Tibial nerve (tissue), 4 donors: Measurements from ENCODE around the gene PTPRG. TPM values are rescaled to one million over a fixed set of nuclear protein-coding genes. Genes with fewer than 3 reads are reported as not detected.

Source experiments
- DNase-seq, 2 donors: peaks; one replicate each; pipeline ENCODE4 v3.0.0-alpha.2; 2019; ENCODE audit warnings: low spot score in 2 of 2
- H3K27ac ChIP-seq, 4 donors: fragments of 200-600 bp; sonication (generic) in 3 of 4; one replicate each; pipeline ENCODE4 v1.5.1; 2017 to 2019; ENCODE audit warnings: mild to moderate bottlenecking in 1 of 4
- H3K27me3 ChIP-seq, 2 donors: fragments of 200-600 bp; sonication (generic) in 1 of 2; one replicate each; pipeline versions ENCODE4 v1.5.1 to v1.6.0; 2017 to 2019
- H3K36me3 ChIP-seq, 3 donors: fragments of 200-600 bp; sonication (generic); one replicate each; pipeline ENCODE4 v1.5.1; 2018 to 2019
- H3K4me1 ChIP-seq, 4 donors: fragments of 200-600 bp; sonication (generic) in 3 of 4; one replicate each; pipeline ENCODE4 v1.5.1; 2017 to 2019
- H3K4me3 ChIP-seq, 4 donors: fragments of 200-600 bp; sonication (generic) in 3 of 4; one replicate each; pipeline ENCODE4 v1.5.1; 2017 to 2019; ENCODE audit warnings: mild to moderate bottlenecking in 1 of 4, moderate library complexity in 1 of 4
- H3K9me3 ChIP-seq, 4 donors: fragments of 200-600 bp; sonication (generic) in 3 of 4; one replicate each; pipeline ENCODE4 v1.5.1; 2017 to 2019
- EP300 ChIP-seq, 2 donors: sonication (generic); formaldehyde crosslinking; IDR thresholded peaks; one replicate each; pipeline ENCODE4 v1.6.1; 2017; ENCODE audit warnings: antibody characterized with exemption in 2 of 2, mild to moderate bottlenecking in 1 of 2
- POLR2A ChIP-seq, 2 donors: fragments of 450-650 bp; IDR thresholded peaks; one replicate each; pipeline ENCODE4 v1.6.1; 2017; ENCODE audit warnings: antibody characterized with exemption in 2 of 2, mild to moderate bottlenecking in 2 of 2, moderate library complexity in 2 of 2
- WGBS, 2 donors: methylation state at CpG; one replicate each; pipeline ENCODE4 v1.1.5; 2018; 5-methylcytosine and 5-hydroxymethylcytosine counted together
- total RNA-seq, 4 donors: library from RNA; depleted of rRNA; stranded (reverse); fragments of >200 nt; gene quantifications; one replicate each; pipeline ENCODE4 v1.1.0, GENCODE V29; 2016
- TF ChIP-seq, protein P1 (sequence below), 5 experiments: fragments of 200-600 bp in 3 of 5; fragments of 450-650 bp in 2 of 5; sonication (generic) in 3 of 5; IDR thresholded peaks; one replicate each; pipeline ENCODE4 v1.5.1; 2016 to 2019; ENCODE audit warnings: antibody characterized with exemption in 5 of 5, mild to moderate bottlenecking in 3 of 5, moderate library complexity in 2 of 5

Gene PTPRG
- total RNA-seq, 4 donors from 2014 or later = 112 to 174 (median 121) TPM

DNA sequence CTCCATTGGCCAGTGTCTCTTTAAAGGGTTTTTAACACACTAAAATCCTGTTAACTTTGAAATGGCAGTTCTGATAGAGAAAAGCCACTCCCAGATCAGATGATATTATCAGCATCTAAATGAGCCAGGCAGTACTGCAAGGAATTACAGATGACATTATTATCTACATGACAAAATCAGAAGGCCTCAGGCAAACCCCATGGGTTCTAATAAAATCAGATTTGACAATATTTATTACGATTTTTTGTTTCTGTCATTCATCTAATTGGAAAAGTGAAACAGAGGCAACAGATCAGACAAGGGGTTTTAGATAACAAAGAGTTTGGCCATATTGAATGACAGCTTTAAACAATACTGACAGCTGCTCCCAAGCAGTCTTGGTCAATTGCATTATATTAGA is 699.3 kb downstream of the PTPRG start:
- no peak overlapping the region for H3K27ac ChIP-seq
- no peak for DNase-seq
- TF ChIP-seq EP300 (IDR thresholded peaks at IDR 0.05) = no peak
- TF ChIP-seq POLR2A (IDR thresholded peaks at IDR 0.05) = no peak
- TF ChIP-seq, protein P1, sequence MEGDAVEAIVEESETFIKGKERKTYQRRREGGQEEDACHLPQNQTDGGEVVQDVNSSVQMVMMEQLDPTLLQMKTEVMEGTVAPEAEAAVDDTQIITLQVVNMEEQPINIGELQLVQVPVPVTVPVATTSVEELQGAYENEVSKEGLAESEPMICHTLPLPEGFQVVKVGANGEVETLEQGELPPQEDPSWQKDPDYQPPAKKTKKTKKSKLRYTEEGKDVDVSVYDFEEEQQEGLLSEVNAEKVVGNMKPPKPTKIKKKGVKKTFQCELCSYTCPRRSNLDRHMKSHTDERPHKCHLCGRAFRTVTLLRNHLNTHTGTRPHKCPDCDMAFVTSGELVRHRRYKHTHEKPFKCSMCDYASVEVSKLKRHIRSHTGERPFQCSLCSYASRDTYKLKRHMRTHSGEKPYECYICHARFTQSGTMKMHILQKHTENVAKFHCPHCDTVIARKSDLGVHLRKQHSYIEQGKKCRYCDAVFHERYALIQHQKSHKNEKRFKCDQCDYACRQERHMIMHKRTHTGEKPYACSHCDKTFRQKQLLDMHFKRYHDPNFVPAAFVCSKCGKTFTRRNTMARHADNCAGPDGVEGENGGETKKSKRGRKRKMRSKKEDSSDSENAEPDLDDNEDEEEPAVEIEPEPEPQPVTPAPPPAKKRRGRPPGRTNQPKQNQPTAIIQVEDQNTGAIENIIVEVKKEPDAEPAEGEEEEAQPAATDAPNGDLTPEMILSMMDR (IDR thresholded peaks at IDR 0.05) = no peak
- H3K36me3 ChIP-seq = peaks cover 0 to 23% (median 0%) of the 10 kb centered on the region in 3 donors
- no peak overlapping the region for H3K4me3 ChIP-seq
- no peaks in the 10 kb centered on the region for H3K27me3 ChIP-seq
- WGBS, 2 donors = 82 to 98% methylated on average over 1 of the region's 1 CpG
- H3K4me1 ChIP-seq = no peaks in the 10 kb centered on the region
- H3K9me3 ChIP-seq = no peaks in the 10 kb centered on the region

DNA sequence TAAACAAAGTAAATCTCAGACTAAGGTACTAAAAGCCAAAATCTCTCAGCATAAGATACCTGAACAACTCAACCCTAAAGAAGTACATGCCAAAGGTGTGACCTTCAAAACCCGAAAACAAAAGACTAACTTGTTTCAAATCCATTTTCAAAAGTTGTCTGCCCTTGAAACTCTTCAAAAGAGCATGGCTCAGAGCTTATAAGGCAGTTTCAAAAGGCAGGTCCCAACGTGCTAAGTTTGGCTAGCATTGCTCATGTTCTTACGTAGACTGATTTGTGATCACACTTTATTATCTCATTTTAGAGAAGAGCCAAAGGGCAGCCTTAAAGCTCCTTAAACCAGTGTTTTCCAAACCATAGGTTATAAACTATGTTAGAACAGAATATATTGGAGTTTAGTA is 699.8 kb downstream of the PTPRG start:
- Histone ChIP-seq H3K4me3 (no peak overlapping the region), H3K27ac (no peak overlapping the region), H3K36me3 (peaks cover 0 to 23% (median 0%) of the 10 kb centered on the region in 3 donors), H3K27me3 (no peaks in the 10 kb centered on the region), H3K9me3 (no peaks in the 10 kb centered on the region), H3K4me1 (no peaks in the 10 kb centered on the region)
- 69 to 76% methylated on average over 3 of the region's 3 CpGs for WGBS, 2 donors
- no peak for TF ChIP-seq EP300 (IDR thresholded peaks at IDR 0.05)
- TF ChIP-seq, protein P1 (IDR thresholded peaks at IDR 0.05) = no peak
- no peak for TF ChIP-seq POLR2A (IDR thresholded peaks at IDR 0.05)
- DNase-seq = no peak

DNA sequence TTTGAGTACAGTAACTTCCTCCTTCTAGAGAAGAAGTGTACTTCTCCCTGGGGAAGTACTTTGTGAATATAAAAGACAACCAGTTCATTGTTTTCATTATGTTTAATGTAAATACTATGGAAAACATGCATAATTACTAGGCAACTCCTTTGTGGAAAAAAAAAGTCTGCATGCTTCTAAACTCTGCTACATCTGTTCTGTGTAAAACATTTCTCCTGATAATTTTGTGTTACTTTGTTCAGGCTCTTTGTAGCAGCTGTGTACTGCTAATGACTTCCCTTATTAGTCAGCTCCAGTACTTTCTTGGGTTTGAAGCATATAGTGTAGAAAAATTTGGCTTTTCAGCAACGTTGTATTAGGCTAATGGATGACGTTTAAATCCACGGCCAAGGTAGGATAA is 700.4 kb downstream of the PTPRG start:
- H3K4me1 ChIP-seq = no peaks in the 10 kb centered on the region
- peaks cover 0 to 23% (median 0%) of the 10 kb centered on the region in 3 donors for H3K36me3 ChIP-seq
- 70 to 71% methylated on average over 3 of the region's 3 CpGs for WGBS, 2 donors
- no peak overlapping the region for H3K27ac ChIP-seq
- H3K9me3 ChIP-seq = no peaks in the 10 kb centered on the region
- no peaks in the 10 kb centered on the region for H3K27me3 ChIP-seq
- H3K4me3 ChIP-seq = no peak overlapping the region
- DNase-seq = no peak
- no peak for TF ChIP-seq EP300 (IDR thresholded peaks at IDR 0.05)
- TF ChIP-seq POLR2A (IDR thresholded peaks at IDR 0.05) = no peak
- TF ChIP-seq, protein P1 (IDR thresholded peaks at IDR 0.05) = no peak

DNA sequence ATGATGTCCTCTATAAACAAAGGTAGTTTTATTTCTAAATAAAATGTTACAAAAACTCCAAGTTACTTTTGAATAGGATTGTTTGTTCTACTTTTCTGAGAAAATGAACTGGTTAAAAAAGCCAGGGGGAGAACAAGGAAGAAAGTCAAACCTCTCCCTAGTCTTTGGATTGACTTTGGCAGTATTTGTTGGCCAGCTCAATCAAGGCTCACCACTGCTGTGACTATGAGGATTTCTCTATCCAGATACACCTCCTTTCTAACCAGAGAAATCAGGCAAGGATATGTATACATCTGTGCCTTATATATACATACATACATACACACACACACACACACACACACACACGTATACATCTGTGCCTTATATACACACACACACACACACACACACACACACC is 704.2 kb downstream of the PTPRG start:
- Histone ChIP-seq H3K9me3 (no peaks in the 10 kb centered on the region), H3K36me3 (peaks cover 0 to 32% (median 0%) of the 10 kb centered on the region in 3 donors), H3K4me3 (no peak overlapping the region), H3K27ac (no peak overlapping the region), H3K27me3 (no peaks in the 10 kb centered on the region), H3K4me1 (no peaks in the 10 kb centered on the region)
- no peak for DNase-seq
- WGBS, 2 donors = 88 to 93% methylated on average over 1 of the region's 1 CpG
- TF ChIP-seq, protein P1 (IDR thresholded peaks at IDR 0.05) = no peak
- TF ChIP-seq POLR2A (IDR thresholded peaks at IDR 0.05) (no peak), EP300 (IDR thresholded peaks at IDR 0.05) (no peak)

DNA sequence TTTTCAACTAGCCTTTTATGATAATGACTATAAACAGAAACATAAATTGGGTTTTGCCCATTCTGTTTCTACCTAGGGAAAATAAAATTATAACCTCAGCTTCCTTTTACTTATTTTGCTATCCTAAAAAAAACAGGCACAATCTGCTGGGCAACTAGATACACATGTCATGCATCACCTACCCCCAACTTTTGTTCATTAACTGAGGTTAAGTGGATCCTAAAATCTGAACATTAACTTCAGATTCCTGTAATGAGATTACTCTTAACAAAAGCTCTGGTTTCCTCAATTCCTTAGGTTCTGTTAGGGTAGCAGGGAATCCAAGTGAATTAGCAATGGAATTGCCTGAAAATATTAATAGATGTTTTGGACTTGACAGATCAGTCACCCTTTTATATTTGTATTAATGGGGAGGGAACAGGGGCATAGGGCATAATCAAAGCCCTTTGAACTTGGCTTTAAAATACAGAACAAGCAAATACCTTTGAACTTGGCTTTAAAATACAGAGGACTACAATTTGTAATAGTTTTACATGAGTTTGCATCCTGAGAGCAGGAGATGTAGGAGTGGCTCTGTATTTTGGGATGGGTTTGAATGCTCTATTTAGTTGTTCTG is 705.4 kb downstream of the PTPRG start:
- no peak for DNase-seq
- H3K36me3 ChIP-seq = peaks cover 0 to 43% (median 0%) of the 10 kb centered on the region in 3 donors
- no peak overlapping the region for H3K4me3 ChIP-seq
- H3K27ac ChIP-seq = no peak overlapping the region
- no peaks in the 10 kb centered on the region for H3K9me3 ChIP-seq
- TF ChIP-seq EP300 (IDR thresholded peaks at IDR 0.05) (no peak), POLR2A (IDR thresholded peaks at IDR 0.05) (no peak)
- TF ChIP-seq, protein P1 (IDR thresholded peaks at IDR 0.05) = no peak
- H3K27me3 ChIP-seq = no peaks in the 10 kb centered on the region
- no peaks in the 10 kb centered on the region for H3K4me1 ChIP-seq
